Stimulated activated CD8-positive, alpha-beta memory T cell treated with anti-CD3 and anti-CD28 coated beads, Interleukin-12 subunit alpha, Interleukin-12 subunit beta, amount 100 ng/mL, for 24 hours (primary cell): ENCODE results near the gene SULF2.

Experiments used
- DNase-seq: peaks from one replicate; pipeline ENCODE4 v3.0.0-alpha.2; 2020; ENCODE audit errors: extremely low read depth

SULF2 gene

GRCh38 chr20:47784599-47785310 lies 526 bp downstream of the SULF2 start:
- DNase-seq, result no peak

GRCh38 chr20:47783828-47784598 lies 1.3 kb downstream of the SULF2 start:
- DNase-seq, result no peak

GRCh38 chr20:47782920-47783552 lies 2.2 kb downstream of the SULF2 start:
- no peak for DNase-seq

GRCh38 chr20:47782076-47782475 lies 3.2 kb downstream of the SULF2 start:
- DNase-seq, result no peak

GRCh38 chr20:47781632-47782031 lies 3.6 kb downstream of the SULF2 start:
- no peak for DNase-seq

GRCh38 chr20:47780720-47781389 lies 4.4 kb downstream of the SULF2 start:
- no peak for DNase-seq

- DNase-seq, result no peak
These were observed 6.6 kb downstream of the SULF2 start for GRCh38 chr20:47778398-47779354.

GRCh38 chr20:47777220-47777619 lies 8.1 kb downstream of the SULF2 start:
- DNase-seq, result no peak

- DNase-seq, result no peak
These were observed 8.6 kb downstream of the SULF2 start for GRCh38 chr20:47776639-47777038.

GRCh38 chr20:47775841-47776240 lies 9.4 kb downstream of the SULF2 start:
- DNase-seq, result no peak

- DNase-seq, result no peak
These were observed 10.2 kb downstream of the SULF2 start for GRCh38 chr20:47775039-47775438.

- DNase-seq, result no peak
These were observed 11.0 kb downstream of the SULF2 start for GRCh38 chr20:47774131-47774777.

GRCh38 chr20:47773371-47773786 lies 11.9 kb downstream of the SULF2 start:
- DNase-seq, result no peak

- no peak for DNase-seq
These were observed 14.3 kb downstream of the SULF2 start for GRCh38 chr20:47770935-47771334.

- DNase-seq, result no peak
These were observed 17.1 kb downstream of the SULF2 start for GRCh38 chr20:47768016-47768824.

GRCh38 chr20:47765691-47766594 lies 19.3 kb downstream of the SULF2 start:
- no peak for DNase-seq

- DNase-seq, result no peak
These were observed 20.0 kb downstream of the SULF2 start for GRCh38 chr20:47765271-47765670.

GRCh38 chr20:47764154-47764733 lies 21.0 kb downstream of the SULF2 start:
- DNase-seq, result no peak
